Stimulated activated CD4-positive, alpha-beta T cell treated with anti-CD3 and anti-CD28 coated beads, TNF-alpha, amount 100 ng/mL, for 24 hours (primary cell): ENCODE measurements around the gene ZNF554.
"Not testable (repeated sequence)": the region's sequence is repeated elsewhere in the genome, so short reads cannot be mapped to it uniquely, and the experiment has no call there.

Experiments used
- DNase-seq, 3 experiments: peaks; one replicate each; pipeline ENCODE4 v3.0.0-alpha.2; 2020; ENCODE audit warnings: low read depth in 3 of 3

The ZNF554 gene

DNA sequence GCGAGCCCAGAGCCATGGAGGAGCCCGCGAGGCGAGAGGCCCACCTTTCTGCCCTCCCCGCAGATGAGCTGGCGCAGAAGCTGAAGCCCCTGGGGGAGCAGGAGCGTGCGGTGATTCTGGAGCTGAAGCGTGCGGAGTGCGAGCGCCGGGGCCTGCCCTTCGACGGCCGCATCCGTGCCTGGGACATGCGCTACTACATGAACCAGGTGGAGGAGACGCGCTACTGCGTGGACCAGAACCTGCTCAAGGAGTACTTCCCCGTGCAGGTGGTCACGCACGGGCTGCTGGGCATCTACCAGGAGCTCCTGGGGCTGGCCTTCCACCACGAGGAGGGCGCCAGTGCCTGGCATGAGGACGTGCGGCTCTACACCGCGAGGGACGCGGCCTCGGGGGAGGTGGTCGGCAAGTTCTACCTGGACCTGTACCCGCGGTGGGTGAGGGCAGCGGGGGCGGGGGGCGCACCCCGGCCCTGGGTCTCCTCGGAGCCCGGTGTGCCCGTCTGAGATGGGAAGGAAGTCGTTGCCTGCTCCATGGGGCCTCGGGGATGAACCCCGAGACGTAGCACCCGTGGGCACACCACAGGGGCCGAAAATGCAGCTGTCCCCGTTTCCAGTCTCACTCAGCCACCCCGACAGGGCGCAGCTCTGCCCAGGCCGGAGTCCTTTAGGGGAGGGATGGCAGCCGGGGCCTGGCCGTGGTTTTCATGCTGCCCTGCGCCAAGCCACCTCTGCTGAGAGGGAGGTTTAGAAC is 12.1 kb upstream of the ZNF554 start:
- no peak for DNase-seq

DNA sequence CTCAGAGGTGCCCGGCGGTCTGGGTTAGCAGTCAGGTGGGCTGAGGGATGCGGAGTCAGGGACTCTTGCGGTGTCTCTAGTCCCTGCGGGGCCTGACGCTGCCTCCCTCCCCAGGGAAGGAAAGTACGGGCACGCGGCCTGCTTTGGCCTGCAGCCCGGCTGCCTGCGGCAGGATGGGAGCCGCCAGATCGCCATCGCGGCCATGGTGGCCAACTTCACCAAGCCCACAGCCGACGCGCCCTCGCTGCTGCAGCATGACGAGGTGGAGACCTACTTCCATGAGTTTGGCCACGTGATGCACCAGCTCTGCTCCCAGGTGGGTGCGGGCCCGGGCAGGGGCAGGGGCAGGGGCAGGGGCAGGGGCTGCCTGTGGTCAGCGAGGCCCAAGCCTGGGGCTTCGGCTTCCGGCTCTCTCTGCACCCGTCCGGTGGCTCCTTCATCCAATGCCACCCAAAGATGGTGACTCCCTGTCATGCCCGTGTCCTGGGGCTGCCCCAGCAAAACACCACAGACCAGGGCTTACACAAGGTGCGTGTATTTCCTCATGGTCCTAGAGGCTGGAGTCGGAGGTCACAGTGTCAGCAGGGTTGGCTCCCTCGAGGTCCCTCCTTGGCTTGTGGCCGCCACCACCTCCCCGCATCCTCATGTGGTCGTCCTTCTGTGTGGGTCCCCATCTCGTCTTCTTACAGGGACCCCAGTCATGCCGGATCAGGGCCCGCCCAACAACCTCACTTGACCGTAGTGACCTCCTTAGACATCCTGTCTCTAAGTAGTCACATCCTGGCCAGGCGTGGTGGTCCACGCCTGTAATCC is 11.3 kb upstream of the ZNF554 start:
- DNase-seq: no peak

DNA sequence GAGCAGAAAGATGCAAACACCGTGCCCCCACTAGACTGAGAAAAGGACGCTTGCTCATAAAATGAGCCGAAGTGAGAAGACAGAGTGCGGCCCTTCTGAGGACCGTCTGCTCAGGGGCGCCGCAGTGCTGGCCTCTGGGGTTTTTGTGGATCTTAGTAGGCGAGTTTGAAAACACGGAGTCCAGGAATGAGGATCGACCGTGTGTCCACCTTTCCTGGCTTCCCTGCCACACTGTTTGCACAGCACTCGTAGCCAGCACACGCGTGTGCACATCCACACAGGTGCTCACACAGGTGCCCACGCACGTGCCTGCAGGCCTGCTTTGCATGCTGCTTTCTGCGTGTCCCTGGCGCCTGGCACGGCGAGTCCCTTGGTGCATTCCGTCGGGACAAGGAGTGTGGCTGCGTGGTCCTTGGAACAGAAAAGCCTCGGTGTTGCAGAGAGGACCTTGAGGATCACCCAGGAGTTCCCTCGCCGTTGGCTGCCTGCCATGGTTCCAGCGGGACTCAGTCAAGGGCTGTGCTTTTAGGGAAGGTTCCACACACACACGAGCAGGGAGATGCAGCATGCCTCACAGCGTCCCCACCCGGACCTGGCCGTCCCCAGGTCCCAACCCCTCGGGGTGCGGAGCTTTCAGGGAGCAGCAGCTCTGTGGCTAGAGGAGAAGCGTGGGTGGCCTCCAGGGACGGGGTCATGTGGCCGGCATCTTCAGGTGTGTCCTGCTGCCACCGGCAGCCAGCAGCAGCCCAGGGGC is 10.1 kb upstream of the ZNF554 start:
- DNase-seq: no peak

DNA sequence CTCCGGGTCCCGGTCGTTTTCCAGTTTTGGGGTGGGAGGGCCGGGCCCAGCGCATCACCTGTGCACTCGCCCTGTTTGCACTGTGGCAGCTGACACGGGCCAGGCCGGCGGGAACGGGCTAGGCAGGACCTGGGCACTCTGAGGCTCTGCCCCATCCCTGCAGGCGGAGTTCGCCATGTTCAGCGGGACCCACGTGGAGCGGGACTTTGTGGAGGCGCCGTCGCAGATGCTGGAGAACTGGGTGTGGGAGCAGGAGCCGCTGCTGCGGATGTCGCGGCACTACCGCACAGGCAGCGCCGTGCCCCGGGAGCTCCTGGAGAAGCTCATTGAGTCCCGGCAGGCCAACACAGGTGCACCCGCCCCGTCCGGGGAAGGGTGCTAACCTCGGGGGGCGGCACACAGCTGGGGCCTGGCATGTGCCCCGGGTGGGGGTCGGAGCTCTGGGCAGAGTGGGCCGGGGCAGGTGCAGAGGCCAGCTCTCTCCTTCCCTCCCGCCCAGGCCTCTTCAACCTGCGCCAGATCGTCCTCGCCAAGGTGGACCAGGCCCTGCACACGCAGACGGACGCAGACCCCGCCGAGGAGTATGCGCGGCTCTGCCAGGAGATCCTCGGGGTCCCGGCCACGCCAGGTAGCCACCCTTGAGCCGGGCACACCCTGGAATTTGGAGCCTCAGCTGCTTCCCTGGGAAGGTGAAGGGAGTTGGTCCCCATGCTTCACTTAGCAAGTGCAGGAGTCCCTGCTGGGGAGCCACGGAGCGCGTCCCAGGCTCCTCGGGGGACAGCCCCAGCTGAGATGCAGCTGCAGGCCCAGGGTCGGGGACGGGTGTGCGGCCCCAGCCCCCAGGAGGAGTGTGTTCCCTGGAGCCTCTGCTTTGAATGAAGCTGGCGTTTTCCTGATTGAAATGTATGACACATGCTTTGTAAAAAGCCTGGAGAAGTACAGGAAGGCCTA is 9.3 kb upstream of the ZNF554 start:
- no peak for DNase-seq

DNA sequence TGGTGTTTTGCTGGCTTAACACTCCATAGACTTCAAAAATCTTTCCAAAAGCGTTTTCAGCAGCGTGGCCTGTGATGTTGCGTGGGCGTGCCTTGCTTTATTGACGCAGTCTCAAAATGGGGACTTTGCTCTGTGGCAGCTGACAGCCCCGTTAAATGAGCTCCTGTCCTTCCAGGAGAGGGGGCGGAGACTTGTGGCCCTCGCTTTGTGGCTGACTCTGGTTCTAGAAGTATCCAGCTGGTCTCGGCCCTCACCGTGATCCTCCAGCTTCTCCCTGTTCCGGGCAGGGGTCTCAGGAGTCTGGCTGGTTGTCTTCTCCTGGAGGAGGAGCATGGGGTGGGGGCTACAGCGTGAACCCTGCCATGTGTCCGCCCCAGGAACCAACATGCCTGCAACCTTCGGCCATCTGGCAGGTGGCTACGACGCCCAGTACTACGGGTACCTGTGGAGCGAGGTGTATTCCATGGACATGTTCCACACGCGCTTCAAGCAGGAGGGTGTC is 8.4 kb upstream of the ZNF554 start:
- DNase-seq: no peak

DNA sequence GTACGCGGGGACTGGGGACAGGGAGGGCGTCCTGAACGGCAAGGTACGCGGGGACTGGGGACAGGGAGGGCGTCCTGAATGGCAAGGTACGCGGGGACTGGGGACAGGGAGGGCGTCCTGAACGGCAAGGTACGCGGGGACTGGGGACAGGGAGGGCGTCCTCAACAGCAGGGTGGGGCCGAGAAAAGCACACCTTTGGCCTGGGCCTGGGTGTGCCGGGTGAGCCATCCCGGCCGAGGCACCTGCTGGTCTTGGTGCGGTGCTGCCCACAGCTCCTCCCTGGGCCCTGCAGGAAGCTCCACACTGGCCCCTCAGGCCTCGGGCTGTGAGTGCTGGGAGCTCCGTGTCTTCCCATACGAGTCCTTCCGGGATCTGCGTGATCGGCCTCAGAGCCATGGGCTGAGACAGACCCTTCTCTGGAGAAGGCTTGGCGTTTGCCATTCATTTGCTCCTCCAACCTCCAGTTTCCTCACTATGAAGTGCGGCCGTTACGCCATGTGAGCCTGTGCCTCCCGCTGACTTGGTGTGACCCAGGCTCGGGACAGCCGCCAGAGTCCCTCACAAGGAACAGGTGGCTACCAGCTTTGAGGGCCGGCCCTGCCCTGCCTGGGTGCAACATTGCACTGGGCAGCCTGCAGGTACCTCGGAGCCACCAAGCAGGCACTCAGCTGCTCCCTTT is 7.8 kb upstream of the ZNF554 start:
- no peak for DNase-seq

DNA sequence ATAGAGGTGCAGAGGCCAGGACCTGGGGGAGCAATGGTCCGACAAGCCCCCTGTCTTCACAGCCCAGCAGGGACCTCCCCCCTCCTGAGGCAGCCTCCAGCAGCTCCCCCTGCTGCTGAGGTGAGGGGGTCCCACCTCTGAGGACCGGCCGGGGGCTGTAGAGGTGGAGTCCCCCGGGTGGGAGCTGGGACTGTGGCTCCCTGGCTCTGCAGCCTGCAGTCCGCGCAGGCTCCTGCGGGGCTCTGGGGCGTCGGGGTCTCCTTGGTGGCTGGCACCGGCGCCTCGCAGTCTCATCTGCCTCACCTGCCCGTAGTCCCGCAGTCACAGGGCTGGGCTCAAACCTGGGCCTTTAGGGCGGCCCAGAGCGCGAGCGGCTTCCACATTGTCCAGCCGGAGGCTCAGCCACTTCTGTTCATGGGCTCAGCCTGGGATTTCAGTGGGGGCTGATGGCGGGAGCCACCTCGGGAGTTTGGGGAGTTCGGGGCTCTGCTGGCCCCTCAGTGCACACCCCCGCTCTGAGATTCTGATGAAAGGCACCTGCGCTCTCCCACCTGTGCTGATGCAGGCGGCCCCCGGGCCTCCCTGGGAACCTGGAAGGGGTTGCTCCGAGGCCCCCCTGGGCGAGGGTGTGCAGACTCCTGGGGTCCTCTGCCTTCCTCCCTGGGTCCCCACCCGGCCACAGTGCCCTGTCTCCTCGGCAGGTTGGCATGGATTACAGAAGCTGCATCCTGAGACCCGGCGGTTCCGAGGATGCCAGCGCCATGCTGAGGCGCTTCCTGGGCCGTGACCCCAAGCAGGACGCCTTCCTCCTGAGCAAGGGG is 7.0 kb upstream of the ZNF554 start:
- DNase-seq: no peak

DNA sequence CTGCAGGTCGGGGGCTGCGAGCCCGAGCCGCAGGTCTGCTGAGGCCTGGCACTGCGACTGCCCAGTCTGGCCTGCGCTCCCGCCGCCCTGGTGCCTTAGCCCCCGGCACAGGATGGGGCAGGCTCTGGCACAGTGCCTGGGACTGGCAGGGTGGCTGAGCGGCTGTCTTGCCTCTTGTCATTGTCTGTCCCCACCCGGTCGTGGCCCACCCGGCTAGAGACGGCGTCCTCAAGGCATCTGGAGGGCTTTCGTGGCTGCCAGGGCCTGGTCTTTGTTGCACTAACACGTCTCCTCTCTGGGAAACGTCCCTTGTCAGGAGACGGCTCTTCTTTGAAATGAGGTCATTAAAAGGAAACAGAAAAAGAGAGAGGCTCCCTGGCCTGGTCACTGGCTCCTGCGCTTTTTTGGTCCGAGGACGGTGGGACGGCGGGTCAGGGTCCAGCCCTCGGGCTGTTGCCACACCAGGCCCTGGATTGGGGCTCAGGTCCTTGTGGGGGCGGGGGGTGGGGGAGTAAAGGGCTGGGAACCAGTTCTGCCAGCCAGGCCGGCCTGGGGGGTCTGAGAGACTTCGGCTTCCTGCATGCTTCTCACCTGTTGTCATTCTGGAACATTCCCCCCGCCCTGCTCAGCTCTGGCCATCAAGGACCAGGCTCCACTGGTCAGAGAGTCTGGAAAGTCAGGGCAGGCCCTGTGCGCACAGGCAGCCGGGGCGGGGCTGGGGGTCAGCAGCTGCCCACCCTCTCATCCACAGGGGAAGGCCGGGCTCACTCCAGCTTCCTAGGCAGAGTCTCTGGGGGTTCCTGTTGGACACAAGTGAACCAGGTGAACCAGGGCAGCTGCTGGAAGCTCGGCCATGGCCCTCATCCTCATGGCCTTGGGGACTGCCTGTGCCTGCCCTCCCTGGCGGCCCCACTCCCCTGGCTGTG is 6.2 kb upstream of the ZNF554 start:
- no peak for DNase-seq

DNA sequence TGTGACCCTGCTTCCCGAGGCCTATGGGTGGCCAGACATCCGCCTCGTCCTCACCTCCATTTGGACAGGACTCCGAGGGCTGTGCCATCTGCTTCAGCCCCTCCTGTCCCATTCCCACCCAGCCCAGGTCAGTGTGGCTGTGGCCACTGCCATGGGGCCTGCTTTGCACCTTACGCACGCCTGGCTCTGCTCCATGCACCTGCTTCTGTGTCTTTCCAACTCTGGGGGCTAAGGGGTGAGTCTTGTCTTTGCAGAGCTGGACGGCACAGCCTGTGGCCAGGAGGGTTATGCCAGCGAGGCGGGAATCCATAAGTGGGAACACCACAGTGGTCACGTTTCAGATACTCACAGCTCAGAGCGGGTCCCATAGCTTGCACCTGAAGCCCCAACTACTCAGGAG is 5.2 kb upstream of the ZNF554 start:
- DNase-seq: no peak

DNA sequence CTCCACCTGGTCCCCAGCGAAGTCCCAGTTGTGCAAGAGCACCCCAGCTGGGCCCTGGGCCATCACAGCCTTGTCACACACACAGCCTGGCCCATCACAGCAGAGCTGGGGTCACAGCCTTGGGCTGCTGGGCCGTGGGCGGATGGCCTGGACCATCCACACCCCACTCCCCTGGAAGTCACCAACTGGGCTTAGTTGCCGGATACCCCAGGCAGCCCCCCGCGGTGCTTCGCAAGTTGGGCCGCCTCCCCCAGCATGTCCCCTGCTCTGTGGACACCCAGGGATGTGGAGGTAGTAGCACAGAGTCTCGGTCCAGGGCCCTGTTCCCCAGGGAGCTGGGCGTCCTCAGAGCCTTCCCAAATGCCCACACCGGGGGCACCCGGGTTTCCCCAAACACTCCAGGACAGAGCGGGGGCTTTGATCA is 4.5 kb upstream of the ZNF554 start:
- DNase-seq: no peak

DNA sequence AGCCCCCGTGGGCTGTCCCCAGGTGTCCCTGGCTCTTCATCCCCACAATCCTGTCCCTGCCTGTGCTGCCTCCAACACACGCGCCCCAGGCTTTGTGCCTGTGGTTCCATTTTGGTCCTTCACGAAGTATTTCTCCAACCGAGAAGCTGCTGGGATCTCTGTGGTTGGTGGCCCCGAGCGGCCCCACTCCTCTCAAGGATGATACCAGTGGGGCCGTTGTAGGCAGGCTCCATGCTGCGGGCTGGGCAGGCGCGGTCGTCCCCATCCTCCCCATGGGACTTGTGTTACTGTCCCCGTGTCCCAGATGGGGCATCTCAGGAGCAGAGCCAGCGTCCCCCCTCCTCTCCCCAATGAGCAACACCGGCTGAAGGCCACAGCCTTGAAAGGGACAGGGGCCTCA is 3.7 kb upstream of the ZNF554 start:
- no peak for DNase-seq

DNA sequence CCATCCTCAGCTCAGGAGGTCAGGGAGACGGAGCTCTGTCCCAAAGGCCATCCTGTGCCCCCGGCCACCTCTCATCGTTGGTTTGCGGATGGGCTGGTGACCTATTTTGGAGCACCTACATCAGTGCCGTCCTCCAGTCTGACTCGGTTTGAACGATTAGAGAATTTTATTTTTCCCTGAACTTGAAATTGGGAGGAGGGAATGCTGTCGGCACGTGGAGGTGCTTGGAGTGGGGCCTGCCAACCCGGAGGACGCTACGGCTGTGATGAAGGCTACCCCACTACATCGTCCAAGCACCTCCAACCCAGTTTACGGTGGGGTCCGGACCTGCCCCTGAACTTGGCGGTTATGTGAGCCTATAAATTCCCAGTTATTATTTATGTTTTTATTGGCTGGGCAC is 3.0 kb upstream of the ZNF554 start:
- DNase-seq: no peak

DNA sequence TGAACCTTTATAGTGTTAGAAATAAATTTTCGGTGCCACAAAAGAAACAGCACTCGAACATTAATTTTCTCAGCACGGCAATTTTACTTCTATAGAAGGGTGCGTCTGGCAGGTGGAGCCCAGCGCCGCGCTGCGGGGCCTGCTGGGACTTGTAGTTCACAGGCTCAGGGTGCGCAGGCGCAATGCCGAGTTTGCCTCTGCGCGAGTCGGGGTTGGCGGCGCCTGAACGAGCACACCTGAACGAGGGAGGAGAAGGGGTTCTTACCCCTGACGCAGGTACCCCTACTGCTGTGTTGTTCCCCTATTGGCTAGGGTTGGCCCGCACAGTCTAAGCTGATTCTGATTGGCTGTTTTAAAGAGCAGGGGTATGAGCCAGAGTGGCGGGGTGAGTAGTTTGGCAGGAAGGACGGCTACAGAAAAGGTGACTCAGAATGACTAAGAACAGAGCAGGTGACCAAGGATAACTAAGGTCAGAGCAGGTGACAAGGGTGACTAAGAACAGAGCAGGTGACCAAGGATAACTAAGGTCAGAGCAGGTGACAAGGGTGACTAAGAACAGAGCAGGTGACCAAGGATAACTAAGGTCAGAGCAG is 2.3 kb upstream of the ZNF554 start:
- not testable (repeated sequence) for DNase-seq

DNA sequence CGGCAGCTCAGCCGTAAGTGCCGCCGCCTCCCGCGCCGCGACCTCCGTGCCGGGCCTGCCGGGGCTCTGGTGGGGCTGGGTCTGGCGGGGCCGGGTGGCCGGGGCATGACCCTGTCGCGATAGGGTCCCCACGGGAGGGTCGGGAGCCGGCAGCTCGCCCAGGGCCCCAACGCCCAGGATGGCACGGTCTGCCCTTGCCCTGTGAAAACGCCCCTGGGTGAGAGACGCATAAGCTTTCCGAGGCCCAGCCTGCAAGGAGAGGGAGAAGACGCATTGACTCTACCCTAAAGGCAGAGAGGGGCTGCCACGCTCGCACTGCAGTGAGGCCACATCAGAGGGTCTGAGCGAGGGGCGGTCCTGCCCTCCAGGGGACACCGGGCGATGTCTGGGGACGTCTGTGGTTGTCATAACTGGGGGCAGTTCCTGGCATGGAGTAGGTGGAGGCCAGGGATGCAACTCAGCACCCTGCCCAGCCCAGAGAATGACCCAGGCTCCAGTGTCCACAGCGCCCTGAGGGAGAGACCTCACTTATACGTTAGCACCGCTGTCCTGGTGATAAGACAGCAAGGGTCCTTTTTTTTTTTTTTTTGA is 539 bp downstream of the ZNF554 start:
- no peak for DNase-seq

DNA sequence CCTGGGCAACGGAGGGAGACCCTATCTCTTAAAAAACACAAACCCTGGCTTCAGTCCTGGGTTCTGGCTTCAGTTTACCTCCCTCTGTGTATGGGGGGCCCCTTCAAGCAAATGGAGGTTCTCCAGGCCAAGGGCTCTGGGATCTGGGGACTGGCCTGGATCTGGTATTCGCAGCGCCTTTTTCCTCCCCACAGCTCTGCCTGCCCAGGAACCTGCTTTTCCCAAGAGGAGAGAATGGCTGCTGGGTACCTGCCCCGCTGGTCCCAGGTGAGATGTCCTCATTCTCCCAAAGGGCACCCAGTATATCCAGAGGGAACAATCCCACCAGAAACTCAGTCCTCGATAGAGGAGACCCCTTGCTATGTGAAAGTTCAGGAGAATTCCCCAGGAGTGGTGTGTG is 3.2 kb downstream of the ZNF554 start:
- DNase-seq: no peak

DNA sequence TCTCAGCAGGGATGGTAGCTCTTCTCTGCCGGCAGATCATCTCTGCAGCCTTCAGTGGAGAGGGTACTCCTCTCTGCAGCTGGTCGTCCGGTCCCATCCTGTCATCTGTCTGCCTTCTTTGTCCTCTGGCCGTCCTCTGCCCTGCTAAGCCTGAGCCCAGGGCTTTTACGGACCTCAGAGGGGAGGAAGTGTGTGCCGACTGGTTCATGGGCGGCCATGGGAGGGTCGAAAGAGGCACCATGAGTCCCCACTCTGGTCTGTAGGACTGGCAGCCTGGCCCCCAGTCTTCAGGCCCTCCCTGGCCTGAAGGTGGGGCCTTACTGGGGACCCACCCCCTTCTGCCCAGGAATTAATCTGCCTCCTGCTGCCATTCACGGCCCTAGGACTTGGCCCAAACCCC is 4.0 kb downstream of the ZNF554 start:
- DNase-seq: no peak

DNA sequence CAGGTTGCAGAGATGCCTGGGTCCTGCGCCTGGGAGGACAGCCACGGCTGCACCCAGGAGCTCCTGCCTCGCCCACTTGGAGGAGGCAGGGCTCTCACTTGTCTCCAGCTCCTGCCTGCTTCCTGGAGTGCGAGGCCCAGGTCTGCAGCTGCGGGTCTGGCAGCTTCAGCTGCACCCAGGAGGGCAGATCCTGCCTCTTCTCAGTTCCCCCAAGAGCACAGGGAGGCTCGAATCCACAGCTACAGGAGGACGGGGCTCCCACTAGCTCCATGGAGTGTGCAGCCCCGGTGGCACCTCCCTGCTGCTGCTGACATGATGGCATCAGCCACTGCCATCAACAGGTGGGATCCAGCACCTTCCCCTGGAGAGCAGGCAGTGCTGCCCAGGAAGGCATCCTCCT is 4.5 kb downstream of the ZNF554 start:
- DNase-seq: no peak

DNA sequence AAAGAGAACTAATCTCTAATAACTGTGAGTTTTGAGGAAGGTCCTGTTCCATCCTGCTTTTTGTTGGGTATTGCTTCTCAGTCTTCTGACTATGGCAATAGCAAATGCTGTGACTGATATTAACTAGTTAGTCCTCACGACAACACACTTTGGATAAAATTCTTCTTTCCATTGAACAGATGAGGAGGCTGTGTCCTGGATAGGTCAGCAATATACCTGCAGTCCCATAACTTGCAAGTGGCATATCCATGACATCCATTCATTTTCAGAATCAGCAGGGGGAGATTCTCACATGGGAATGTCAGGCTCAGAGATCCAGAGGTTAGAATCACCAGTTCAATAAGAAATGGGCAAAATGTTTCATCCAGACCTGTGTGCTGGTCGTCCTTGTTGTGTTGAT is 7.4 kb downstream of the ZNF554 start:
- DNase-seq: no peak
